A673 (cell line): ENCODE data around the gene INPP5E.

ENCODE experiments used
- EZH2 ChIP-seq: fragments of 200-600 bp; sonication (generic); IDR thresholded peaks from 2 replicates; pipeline ENCODE4 v1.6.1; 2017; ENCODE audit warnings: borderline replicate concordance, low read depth, mild to moderate bottlenecking, mixed read lengths, antibody characterized with exemption, low read length; ENCODE audit not compliant: poor library complexity, severe bottlenecking
- TF ChIP-seq, protein P1 (sequence below): fragments of 300-800, 200-600 bp; sonication (generic); conservative IDR thresholded peaks from 2 replicates; pipeline ENCODE4 v1.5.1; 2017; ENCODE audit warnings: low read depth, mild to moderate bottlenecking, antibody characterized with exemption, low read length, moderate library complexity, mixed read lengths

DNA sequence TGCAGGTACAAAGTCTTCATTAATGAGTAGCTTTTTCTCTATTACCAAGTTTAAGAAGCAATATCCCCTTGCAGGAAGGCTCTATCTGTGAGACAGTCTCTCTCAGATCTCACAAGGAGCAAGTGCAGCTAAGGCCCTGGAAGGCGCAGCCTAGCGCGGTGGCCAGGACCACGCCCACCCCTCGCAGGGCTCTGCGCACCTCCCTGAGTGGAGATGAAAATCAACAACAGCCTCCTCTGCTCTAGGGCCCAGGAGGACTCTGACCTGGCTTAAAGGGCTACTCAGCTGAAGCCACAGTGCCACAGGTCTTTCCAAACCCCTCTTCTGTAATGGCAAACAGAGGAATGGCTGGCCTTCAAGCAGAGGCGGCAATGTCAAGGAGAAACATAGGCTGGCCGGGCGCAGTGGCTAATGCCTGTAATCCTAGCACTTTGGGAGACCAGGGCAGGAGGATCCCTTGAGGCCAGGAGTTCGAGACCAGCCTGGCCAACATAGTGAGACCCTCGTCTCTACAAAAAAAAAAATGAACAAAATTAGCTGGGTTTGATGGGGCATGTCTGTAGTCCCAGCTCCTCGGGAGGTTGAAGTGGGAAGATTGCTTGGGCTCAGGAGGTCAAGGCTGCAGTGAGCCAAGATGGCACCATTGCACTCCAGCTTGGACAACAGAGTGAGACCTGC is 31.3 kb upstream of the INPP5E start:
- TF ChIP-seq, protein P1, sequence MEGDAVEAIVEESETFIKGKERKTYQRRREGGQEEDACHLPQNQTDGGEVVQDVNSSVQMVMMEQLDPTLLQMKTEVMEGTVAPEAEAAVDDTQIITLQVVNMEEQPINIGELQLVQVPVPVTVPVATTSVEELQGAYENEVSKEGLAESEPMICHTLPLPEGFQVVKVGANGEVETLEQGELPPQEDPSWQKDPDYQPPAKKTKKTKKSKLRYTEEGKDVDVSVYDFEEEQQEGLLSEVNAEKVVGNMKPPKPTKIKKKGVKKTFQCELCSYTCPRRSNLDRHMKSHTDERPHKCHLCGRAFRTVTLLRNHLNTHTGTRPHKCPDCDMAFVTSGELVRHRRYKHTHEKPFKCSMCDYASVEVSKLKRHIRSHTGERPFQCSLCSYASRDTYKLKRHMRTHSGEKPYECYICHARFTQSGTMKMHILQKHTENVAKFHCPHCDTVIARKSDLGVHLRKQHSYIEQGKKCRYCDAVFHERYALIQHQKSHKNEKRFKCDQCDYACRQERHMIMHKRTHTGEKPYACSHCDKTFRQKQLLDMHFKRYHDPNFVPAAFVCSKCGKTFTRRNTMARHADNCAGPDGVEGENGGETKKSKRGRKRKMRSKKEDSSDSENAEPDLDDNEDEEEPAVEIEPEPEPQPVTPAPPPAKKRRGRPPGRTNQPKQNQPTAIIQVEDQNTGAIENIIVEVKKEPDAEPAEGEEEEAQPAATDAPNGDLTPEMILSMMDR, result no peak
- TF ChIP-seq EZH2, result no peak
